ENCODE measurements around the gene PECR. TPM values are rescaled to one million over a fixed set of nuclear protein-coding genes. Genes with fewer than 3 reads are reported as not detected.

Gene PECR
- total and polyA plus RNA-seq, 2 of the 13 experiments (the other 11 are each of a cell fraction or from before 2014, with no cell fraction given), result 151 to 153 TPM

GRCh38 chr2:216109962-216110614 lies 28.5 kb upstream of the PECR start:
- peak overlapping the region; percentile 76 for H3K27ac ChIP-seq (ENCODE audit: extremely low read length, insufficient read depth, low read length)
- peaks cover 39% of the 10 kb centered on the region for H3K79me2 ChIP-seq (ENCODE audit: insufficient read depth, low read length)
- no peaks in the 10 kb centered on the region; a peak in 1 of 5 replicates for H3K27me3 ChIP-seq (ENCODE audit: control insufficient read depth in 1 of 2, insufficient read depth in 2 of 2, low read length in 2 of 2)
- DNase-seq (ENCODE audit: low spot score), result peak; percentile 46
- peak overlapping the region; percentile 93 for H3K9ac ChIP-seq (ENCODE audit: insufficient read depth, low read depth, low read length)
- ChIA-PET POLR2A (interaction anchor here (0.7 to 6.9 kb wide), 7 partner anchors 10 to 53 kb away, joined by 3 to 131 read pairs (median 4); partner anchors contain the start of genes PECR and TMEM169), CTCF (ENCODE audit: low intra/inter-chr PET ratio, low total read pairs) (no interaction called here)
- H2AFZ ChIP-seq (ENCODE audit: low read length), result no peak overlapping the region
- H3K4me2 ChIP-seq (ENCODE audit: low read depth, low read length), result peak overlapping the region; percentile 72
- no peak for ATAC-seq
- no peaks in the 10 kb centered on the region for H4K20me1 ChIP-seq (ENCODE audit: insufficient read depth, low read length)
- H3K4me3 ChIP-seq (replicated peaks in 1 of 3; ENCODE audit: insufficient read depth in 1 of 3, low read depth in 2 of 3, low read length in 3 of 3), result peak overlapping the region; percentile 88 to 100 (median 98)
- WGBS (ENCODE audit: low lambda C conversion rate), result under 1% methylated on average over 10 of the region's 10 CpGs
- intact Hi-C loops (cut with micrococcal nuclease; ENCODE audit: unreplicated experiment), result loop anchor here (1.0 to 5.0 kb wide), 6 partner anchors 26 to 392 kb away; no protein-coding TSS in a partner anchor
- no peaks in the 10 kb centered on the region for H3K9me3 ChIP-seq (ENCODE audit: low read length)
- H3K4me1 ChIP-seq (ENCODE audit: insufficient read depth, low read length), result peaks cover 74% of the 10 kb centered on the region
- in situ Hi-C loops (cut with HindIII; ENCODE audit: extremely low pct_ligation_motif_present, low pct_unique_long_range_greater_than_20kb), result no loop called here
- peaks cover 7 to 37% of the 10 kb centered on the region in 2 experiments for H3K36me3 ChIP-seq (replicated peaks in 1 of 2; ENCODE audit: control insufficient read depth in 1 of 2, insufficient read depth in 2 of 2, low read length in 2 of 2)
- no peak for FAIRE-seq
- BruUV-seq (replicated peaks), result TSS peak; percentile 63
- no peak for TF ChIP-seq AHDC1 (CRISPR knock-in tag; IDR thresholded peaks at IDR 0.05; ENCODE audit: borderline replicate concordance)
- TF ChIP-seq HNRNPL (IDR thresholded peaks at IDR 0.05; ENCODE audit: low read depth, low read length), result no peak
- no peak for TF ChIP-seq TFAP4 (IDR thresholded peaks at IDR 0.05; ENCODE audit: borderline replicate concordance, low read depth)
- TF ChIP-seq PLSCR1 (CRISPR knock-in tag; IDR thresholded peaks at IDR 0.05; ENCODE audit: borderline replicate concordance), result no peak
- TF ChIP-seq GABPA (IDR thresholded peaks at IDR 0.05; ENCODE audit: low read depth, low read length), result no peak
- 0 out of 2 replicates have a peak, but pooled peaks have one; percentile 11 for TF ChIP-seq GABPA (CRISPR knock-in tag; IDR thresholded peaks at IDR 0.05; ENCODE audit: low read depth)
- no peak for TF ChIP-seq ZSCAN21 (CRISPR knock-in tag; IDR thresholded peaks at IDR 0.05; ENCODE audit: borderline replicate concordance)
- 0 out of 2 replicates have a peak, but pooled peaks have one; percentile 16 for TF ChIP-seq ZNF614 (CRISPR knock-in tag; IDR thresholded peaks at IDR 0.05; ENCODE audit: borderline replicate concordance)
- no peak for TF ChIP-seq THYN1 (CRISPR knock-in tag; IDR thresholded peaks at IDR 0.05; ENCODE audit: borderline replicate concordance, low read depth)
- no peak for TF ChIP-seq ZNF101 (CRISPR knock-in tag; IDR thresholded peaks at IDR 0.05; ENCODE audit: borderline replicate concordance, low read depth)
- no peak for TF ChIP-seq NR2F2 (IDR thresholded peaks at IDR 0.05; ENCODE audit: borderline replicate concordance, low read depth)
- no peak for TF ChIP-seq ZEB1 (IDR thresholded peaks at IDR 0.05; ENCODE audit: insufficient replicate concordance, low read depth)
- TF ChIP-seq CENPX (CRISPR knock-in tag; IDR thresholded peaks at IDR 0.05), result no peak
- TF ChIP-seq GLI4 (CRISPR knock-in tag; IDR thresholded peaks at IDR 0.05; ENCODE audit: borderline replicate concordance), result no peak
- TF ChIP-seq ZKSCAN8 (CRISPR knock-in tag; IDR thresholded peaks at IDR 0.05; ENCODE audit: borderline replicate concordance), result no peak
- no peak for TF ChIP-seq ZMAT5 (CRISPR knock-in tag; IDR thresholded peaks at IDR 0.05; ENCODE audit: borderline replicate concordance, low read depth)
